Measurements from ENCODE around the gene CPSF7. TPM values are rescaled to one million over a fixed set of nuclear protein-coding genes. Genes with fewer than 3 reads are reported as not detected.

The CPSF7 gene
- total RNA-seq, 1 donor from 2014 or later, result 143 TPM

- peak overlapping the region; percentile 30 for H3K27ac Mint-ChIP-seq
- intact Hi-C loops (cut with micrococcal nuclease), result no loop called here
- no peaks in the 10 kb centered on the region for H3K9me3 Mint-ChIP-seq
- no peak for DNase-seq
- peaks cover 85% of the 10 kb centered on the region for H3K36me3 Mint-ChIP-seq (ENCODE audit: low read depth)
- peaks cover 47% of the 10 kb centered on the region for H3K4me1 Mint-ChIP-seq
- no peak overlapping the region for H3K4me3 Mint-ChIP-seq
- no peaks in the 10 kb centered on the region for H3K27me3 Mint-ChIP-seq
These were observed 11.6 kb downstream of the CPSF7 start for GRCh38 chr11:61418136-61418535.

- Mint-ChIP-seq H3K9me3 (no peaks in the 10 kb centered on the region), H3K4me1 (peaks cover 47% of the 10 kb centered on the region), H3K36me3 (ENCODE audit: low read depth) (peaks cover 86% of the 10 kb centered on the region), H3K4me3 (no peak overlapping the region), H3K27me3 (no peaks in the 10 kb centered on the region), H3K27ac (peak overlapping the region; percentile 30)
- intact Hi-C loops (cut with micrococcal nuclease), result no loop called here
- no peak for DNase-seq
These were observed 12.1 kb downstream of the CPSF7 start for GRCh38 chr11:61417670-61418069.

- peak overlapping the region; percentile 11 for H3K27ac Mint-ChIP-seq
- no peak overlapping the region for H3K4me3 Mint-ChIP-seq
- H3K9me3 Mint-ChIP-seq, result no peaks in the 10 kb centered on the region
- intact Hi-C loops (cut with micrococcal nuclease), result no loop called here
- no peak for DNase-seq
- peaks cover 82% of the 10 kb centered on the region for H3K36me3 Mint-ChIP-seq (ENCODE audit: low read depth)
- H3K27me3 Mint-ChIP-seq, result no peaks in the 10 kb centered on the region
- peaks cover 44% of the 10 kb centered on the region for H3K4me1 Mint-ChIP-seq
These were observed 12.8 kb downstream of the CPSF7 start for GRCh38 chr11:61416941-61417340.

GRCh38 chr11:61415381-61415780, 14.4 kb downstream of the CPSF7 start:
- intact Hi-C loops (cut with micrococcal nuclease), result no loop called here
- Mint-ChIP-seq H3K4me3 (no peak overlapping the region), H3K4me1 (peaks cover 39% of the 10 kb centered on the region), H3K9me3 (no peaks in the 10 kb centered on the region), H3K27me3 (no peaks in the 10 kb centered on the region), H3K27ac (no peak overlapping the region), H3K36me3 (ENCODE audit: low read depth) (peaks cover 82% of the 10 kb centered on the region)
- DNase-seq, result no peak

- no peak for DNase-seq
- no peaks in the 10 kb centered on the region for H3K9me3 Mint-ChIP-seq
- peaks cover 33% of the 10 kb centered on the region for H3K4me1 Mint-ChIP-seq
- H3K36me3 Mint-ChIP-seq (ENCODE audit: low read depth), result peaks cover 79% of the 10 kb centered on the region
- peak overlapping the region; percentile 66 for H3K27ac Mint-ChIP-seq
- no peak overlapping the region for H3K4me3 Mint-ChIP-seq
- no peaks in the 10 kb centered on the region for H3K27me3 Mint-ChIP-seq
- intact Hi-C loops (cut with micrococcal nuclease), result no loop called here
These were observed 15.2 kb downstream of the CPSF7 start for GRCh38 chr11:61414547-61414946.

- Mint-ChIP-seq H3K4me1 (peaks cover 29% of the 10 kb centered on the region), H3K4me3 (no peak overlapping the region), H3K27me3 (no peaks in the 10 kb centered on the region), H3K36me3 (ENCODE audit: low read depth) (peaks cover 79% of the 10 kb centered on the region), H3K9me3 (no peaks in the 10 kb centered on the region), H3K27ac (no peak overlapping the region)
- intact Hi-C loops (cut with micrococcal nuclease), result no loop called here
- DNase-seq, result no peak
These were observed 16.3 kb downstream of the CPSF7 start for GRCh38 chr11:61413496-61413895.

GRCh38 chr11:61411589-61411988, 18.2 kb downstream of the CPSF7 start:
- no peaks in the 10 kb centered on the region for H3K9me3 Mint-ChIP-seq
- no peak for DNase-seq
- no peaks in the 10 kb centered on the region for H3K27me3 Mint-ChIP-seq
- intact Hi-C loops (cut with micrococcal nuclease), result no loop called here
- H3K4me3 Mint-ChIP-seq, result no peak overlapping the region
- peaks cover 18% of the 10 kb centered on the region for H3K4me1 Mint-ChIP-seq
- H3K36me3 Mint-ChIP-seq (ENCODE audit: low read depth), result peaks cover 77% of the 10 kb centered on the region
- H3K27ac Mint-ChIP-seq, result no peak overlapping the region

GRCh38 chr11:61406991-61407728, 22.6 kb downstream of the CPSF7 start:
- no peak for DNase-seq
- no peaks in the 10 kb centered on the region for H3K9me3 Mint-ChIP-seq
- H3K4me1 Mint-ChIP-seq, result peaks cover 4% of the 10 kb centered on the region
- no peak overlapping the region for H3K4me3 Mint-ChIP-seq
- peaks cover 75% of the 10 kb centered on the region for H3K36me3 Mint-ChIP-seq (ENCODE audit: low read depth)
- no peak overlapping the region for H3K27ac Mint-ChIP-seq
- intact Hi-C loops (cut with micrococcal nuclease), result no loop called here
- H3K27me3 Mint-ChIP-seq, result no peaks in the 10 kb centered on the region

GRCh38 chr11:61406067-61406466, 23.7 kb downstream of the CPSF7 start:
- intact Hi-C loops (cut with micrococcal nuclease), result no loop called here
- peaks cover 71% of the 10 kb centered on the region for H3K36me3 Mint-ChIP-seq (ENCODE audit: low read depth)

GRCh38 chr11:61404641-61405040, 25.1 kb downstream of the CPSF7 start:
- Mint-ChIP-seq H3K4me3 (no peak overlapping the region), H3K4me1 (peaks cover 7% of the 10 kb centered on the region), H3K27me3 (no peaks in the 10 kb centered on the region), H3K36me3 (ENCODE audit: low read depth) (peaks cover 68% of the 10 kb centered on the region), H3K27ac (peak overlapping the region; percentile 70), H3K9me3 (no peaks in the 10 kb centered on the region)
- intact Hi-C loops (cut with micrococcal nuclease), result no loop called here
- DNase-seq, result no peak

More at GRCh38 chr11:61406067-61406466, 23.7 kb downstream of the CPSF7 start:
- Mint-ChIP-seq H3K27ac (no peak overlapping the region), H3K4me1 (peaks cover 4% of the 10 kb centered on the region), H3K4me3 (no peak overlapping the region), H3K9me3 (no peaks in the 10 kb centered on the region), H3K27me3 (no peaks in the 10 kb centered on the region)
- no peak for DNase-seq

- Mint-ChIP-seq H3K27me3 (no peaks in the 10 kb centered on the region), H3K27ac (no peak overlapping the region), H3K4me3 (no peak overlapping the region), H3K9me3 (no peaks in the 10 kb centered on the region), H3K4me1 (peaks cover 7% of the 10 kb centered on the region), H3K36me3 (ENCODE audit: low read depth) (peaks cover 64% of the 10 kb centered on the region)
- intact Hi-C loops (cut with micrococcal nuclease), result no loop called here
- no peak for DNase-seq
These were observed 25.7 kb downstream of the CPSF7 start for GRCh38 chr11:61404103-61404502.

GRCh38 chr11:61403658-61404057, 26.1 kb downstream of the CPSF7 start:
- H3K27me3 Mint-ChIP-seq, result no peaks in the 10 kb centered on the region
- intact Hi-C loops (cut with micrococcal nuclease), result no loop called here
- no peaks in the 10 kb centered on the region for H3K9me3 Mint-ChIP-seq
- H3K4me3 Mint-ChIP-seq, result no peak overlapping the region
- no peak overlapping the region for H3K27ac Mint-ChIP-seq
- H3K4me1 Mint-ChIP-seq, result peaks cover 7% of the 10 kb centered on the region
- no peak for DNase-seq
- peaks cover 62% of the 10 kb centered on the region for H3K36me3 Mint-ChIP-seq (ENCODE audit: low read depth)

- no peak overlapping the region for H3K27ac Mint-ChIP-seq
- DNase-seq, result no peak
- H3K4me3 Mint-ChIP-seq, result no peak overlapping the region
- intact Hi-C loops (cut with micrococcal nuclease), result no loop called here
- H3K4me1 Mint-ChIP-seq, result peaks cover 6% of the 10 kb centered on the region
- no peaks in the 10 kb centered on the region for H3K27me3 Mint-ChIP-seq
- H3K36me3 Mint-ChIP-seq (ENCODE audit: low read depth), result peaks cover 51% of the 10 kb centered on the region
- no peaks in the 10 kb centered on the region for H3K9me3 Mint-ChIP-seq
These were observed 28.2 kb downstream of the CPSF7 start for GRCh38 chr11:61401573-61401972.

GRCh38 chr11:61401173-61401572, 28.6 kb downstream of the CPSF7 start:
- H3K36me3 Mint-ChIP-seq (ENCODE audit: low read depth), result peaks cover 48% of the 10 kb centered on the region
- H3K27me3 Mint-ChIP-seq, result no peaks in the 10 kb centered on the region
- no peaks in the 10 kb centered on the region for H3K9me3 Mint-ChIP-seq
- H3K27ac Mint-ChIP-seq, result no peak overlapping the region
- no peak overlapping the region for H3K4me3 Mint-ChIP-seq
- DNase-seq, result no peak
- intact Hi-C loops (cut with micrococcal nuclease), result no loop called here
- H3K4me1 Mint-ChIP-seq, result peaks cover 6% of the 10 kb centered on the region

Measured in activated CD4-positive, alpha-beta T cell treated with anti-CD3 and anti-CD28 coated beads, Interleukin-2, amount 10 ng/mL, durations not matched to agents 24 days and 14 days (primary cell).